ENCODE results near the gene HOXC9.

- TF ChIP-seq POLR2A (IDR thresholded peaks at IDR 0.05; ENCODE audit: low read length) (no peak), GATA1 (IDR thresholded peaks at IDR 0.05; ENCODE audit: low read depth, low read length) (no peak)
Measured at GRCh38 chr12:53966385-53967133, 33.4 kb upstream of the HOXC9 start.
